Measurements from ENCODE around the gene GALNT2. TPM values are rescaled to one million over a fixed set of nuclear protein-coding genes. Genes with fewer than 3 reads are reported as not detected.

GALNT2 gene
- total RNA-seq, 1 experiment from 2014 or later: 152 TPM

DNA sequence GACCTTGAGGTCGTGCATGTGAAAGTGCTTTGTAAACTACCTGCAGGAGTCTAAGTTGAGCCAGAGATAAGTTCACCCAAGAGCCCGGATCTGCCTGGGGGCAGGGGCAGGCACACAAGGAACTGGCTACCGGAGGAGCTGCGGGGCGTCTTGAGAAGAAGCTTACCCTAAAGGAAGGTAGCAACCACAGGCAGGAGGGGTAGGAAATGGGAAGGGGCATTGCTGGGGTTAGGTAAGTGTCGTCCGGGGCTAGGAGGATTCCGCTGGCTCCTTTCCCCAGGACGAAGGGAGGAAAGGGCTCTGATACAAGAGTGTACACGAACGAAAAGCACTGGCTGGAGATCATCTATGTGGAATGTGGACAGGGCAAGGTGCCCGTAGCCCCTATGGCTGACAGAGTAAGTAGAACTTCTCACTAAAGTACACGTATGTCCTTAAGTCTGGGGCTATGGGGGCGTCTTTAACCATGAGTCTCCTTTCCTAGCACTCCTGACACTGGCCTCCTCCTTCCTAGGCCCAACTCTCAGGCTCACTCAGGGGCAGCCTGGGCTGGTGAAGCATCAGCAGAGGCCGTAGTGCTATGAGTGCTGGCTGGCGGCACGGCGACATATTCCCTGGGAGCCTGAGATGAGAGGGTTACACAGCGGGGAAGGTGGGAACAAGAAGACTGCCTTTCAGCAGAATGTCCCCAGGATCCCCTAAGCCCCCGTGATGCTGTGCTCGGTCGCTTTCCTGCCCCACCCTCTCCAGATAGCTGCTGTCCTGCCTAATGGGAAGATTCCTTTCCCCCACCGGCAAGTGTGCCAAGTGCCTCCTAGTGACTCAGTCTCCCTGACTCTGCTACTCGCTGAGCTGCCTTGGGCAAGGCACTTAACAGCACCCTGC is 9.1 kb upstream of the GALNT2 start:
- no peaks in the 10 kb centered on the region for H3K27me3 ChIP-seq (ENCODE audit: control insufficient read depth, insufficient read depth, low read length)
- BruUV-seq (replicated peaks): no TSS peak
- ChIA-PET POLR2A (no interaction called here), CTCF (no interaction called here)
- intact Hi-C loops (cut with micrococcal nuclease; ENCODE audit: unreplicated experiment): no loop called here
- no peaks in the 10 kb centered on the region for H3K4me1 ChIP-seq (ENCODE audit: control insufficient read depth, insufficient read depth, low read length)
- in situ Hi-C loops (cut with HindIII; ENCODE audit: low pct_unique_long_range_greater_than_20kb, low sequenced_read_pairs): no loop called here
- no peaks in the 10 kb centered on the region for H3K36me3 ChIP-seq (ENCODE audit: control insufficient read depth, insufficient read depth, low read length)
- DNase-seq (ENCODE audit: low read depth, low spot score): no peak
- TF ChIP-seq TCF7L2 (IDR thresholded peaks at IDR 0.05; ENCODE audit: low read depth, low read length): no peak
- TF ChIP-seq POLR2AphosphoS5 (IDR thresholded peaks at IDR 0.05; ENCODE audit: low read depth, low read length): no peak
- no peak for TF ChIP-seq SIN3A (IDR thresholded peaks at IDR 0.05; ENCODE audit: borderline replicate concordance, insufficient read depth, low read depth, low read length)
- TF ChIP-seq CTCF (IDR thresholded peaks at IDR 0.05): no peak
- TF ChIP-seq, protein P1, sequence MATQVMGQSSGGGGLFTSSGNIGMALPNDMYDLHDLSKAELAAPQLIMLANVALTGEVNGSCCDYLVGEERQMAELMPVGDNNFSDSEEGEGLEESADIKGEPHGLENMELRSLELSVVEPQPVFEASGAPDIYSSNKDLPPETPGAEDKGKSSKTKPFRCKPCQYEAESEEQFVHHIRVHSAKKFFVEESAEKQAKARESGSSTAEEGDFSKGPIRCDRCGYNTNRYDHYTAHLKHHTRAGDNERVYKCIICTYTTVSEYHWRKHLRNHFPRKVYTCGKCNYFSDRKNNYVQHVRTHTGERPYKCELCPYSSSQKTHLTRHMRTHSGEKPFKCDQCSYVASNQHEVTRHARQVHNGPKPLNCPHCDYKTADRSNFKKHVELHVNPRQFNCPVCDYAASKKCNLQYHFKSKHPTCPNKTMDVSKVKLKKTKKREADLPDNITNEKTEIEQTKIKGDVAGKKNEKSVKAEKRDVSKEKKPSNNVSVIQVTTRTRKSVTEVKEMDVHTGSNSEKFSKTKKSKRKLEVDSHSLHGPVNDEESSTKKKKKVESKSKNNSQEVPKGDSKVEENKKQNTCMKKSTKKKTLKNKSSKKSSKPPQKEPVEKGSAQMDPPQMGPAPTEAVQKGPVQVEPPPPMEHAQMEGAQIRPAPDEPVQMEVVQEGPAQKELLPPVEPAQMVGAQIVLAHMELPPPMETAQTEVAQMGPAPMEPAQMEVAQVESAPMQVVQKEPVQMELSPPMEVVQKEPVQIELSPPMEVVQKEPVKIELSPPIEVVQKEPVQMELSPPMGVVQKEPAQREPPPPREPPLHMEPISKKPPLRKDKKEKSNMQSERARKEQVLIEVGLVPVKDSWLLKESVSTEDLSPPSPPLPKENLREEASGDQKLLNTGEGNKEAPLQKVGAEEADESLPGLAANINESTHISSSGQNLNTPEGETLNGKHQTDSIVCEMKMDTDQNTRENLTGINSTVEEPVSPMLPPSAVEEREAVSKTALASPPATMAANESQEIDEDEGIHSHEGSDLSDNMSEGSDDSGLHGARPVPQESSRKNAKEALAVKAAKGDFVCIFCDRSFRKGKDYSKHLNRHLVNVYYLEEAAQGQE (IDR thresholded peaks at IDR 0.05; ENCODE audit: insufficient read depth in 1 of 2, low read depth in 2 of 2, low read length in 1 of 2): no peak
- no peaks in the 10 kb centered on the region for H3K9me3 ChIP-seq (ENCODE audit: control insufficient read depth, insufficient read depth, low read depth, low read length)
- no peak overlapping the region for H3K4me3 ChIP-seq (ENCODE audit: low read depth in 2 of 2, low read length in 2 of 2)
- ATAC-seq: no peak
- no peak overlapping the region for H3K27ac ChIP-seq (ENCODE audit: low read length)

GRCh38 chr1:230058626-230059025 is 8.4 kb upstream of the GALNT2 start:
- H3K9me3 ChIP-seq (ENCODE audit: control insufficient read depth, insufficient read depth, low read depth, low read length): no peaks in the 10 kb centered on the region
- ChIA-PET CTCF (no interaction called here), POLR2A (no interaction called here)
- in situ Hi-C loops (cut with HindIII; ENCODE audit: low pct_unique_long_range_greater_than_20kb, low sequenced_read_pairs): no loop called here
- no peak overlapping the region for H3K4me3 ChIP-seq (ENCODE audit: low read depth in 2 of 2, low read length in 2 of 2)
- ATAC-seq: no peak
- H3K36me3 ChIP-seq (ENCODE audit: control insufficient read depth, insufficient read depth, low read length): no peaks in the 10 kb centered on the region
- no peak for DNase-seq (ENCODE audit: low read depth, low spot score)
- H3K27ac ChIP-seq (ENCODE audit: low read length): no peak overlapping the region
- intact Hi-C loops (cut with micrococcal nuclease; ENCODE audit: unreplicated experiment): no loop called here
- no peak for TF ChIP-seq CTCF (IDR thresholded peaks at IDR 0.05)
- TF ChIP-seq POLR2AphosphoS5 (IDR thresholded peaks at IDR 0.05; ENCODE audit: low read depth, low read length): no peak
- no peak for TF ChIP-seq SIN3A (IDR thresholded peaks at IDR 0.05; ENCODE audit: borderline replicate concordance, insufficient read depth, low read depth, low read length)
- TF ChIP-seq, protein P1 (IDR thresholded peaks at IDR 0.05; ENCODE audit: insufficient read depth in 1 of 2, low read depth in 2 of 2, low read length in 1 of 2): no peak
- no peak for TF ChIP-seq TCF7L2 (IDR thresholded peaks at IDR 0.05; ENCODE audit: low read depth, low read length)
- BruUV-seq (replicated peaks): no TSS peak
- no peaks in the 10 kb centered on the region for H3K27me3 ChIP-seq (ENCODE audit: control insufficient read depth, insufficient read depth, low read length)
- no peaks in the 10 kb centered on the region for H3K4me1 ChIP-seq (ENCODE audit: control insufficient read depth, insufficient read depth, low read length)
